ENCODE data around the gene ZNF333. TPM values are rescaled to one million over a fixed set of nuclear protein-coding genes. Genes with fewer than 3 reads are reported as not detected.

Gene ZNF333
- total and polyA plus RNA-seq, 9 donors = 19.2 to 47.6 (median 31.4) TPM

- Histone ChIP-seq H3K9me3 (no peaks in the 10 kb centered on the region), H3K27ac (no peak overlapping the region), H3K27me3 (no peaks in the 10 kb centered on the region), H3K4me3 (no peak overlapping the region), H3K36me3 (no peaks in the 10 kb centered on the region), H3K4me1 (ENCODE audit: insufficient read depth) (no peaks in the 10 kb centered on the region)
- intact Hi-C loops (cut with DNase I) = no loop called here
- no peak for TF ChIP-seq EP300 (IDR thresholded peaks at IDR 0.05)
- TF ChIP-seq POLR2A (IDR thresholded peaks at IDR 0.05) = no peak
- no peak for TF ChIP-seq CTCF (IDR thresholded peaks at IDR 0.05)
- no peak for DNase-seq
- 65 to 71% (median 71%) methylated on average over 5 of the region's 5 CpGs for WGBS, 3 donors
Observed at GRCh38 chr19:14735915-14736314, 46.1 kb downstream of the ZNF333 start.

GRCh38 chr19:14746886-14747285 is 57.0 kb downstream of the ZNF333 start:
- DNase-seq = no peak
- TF ChIP-seq CTCF (IDR thresholded peaks at IDR 0.05) = no peak
- no peak for TF ChIP-seq POLR2A (IDR thresholded peaks at IDR 0.05)
- TF ChIP-seq EP300 (IDR thresholded peaks at IDR 0.05) = no peak
- Histone ChIP-seq H3K4me3 (no peak overlapping the region), H3K4me1 (ENCODE audit: insufficient read depth) (no peaks in the 10 kb centered on the region), H3K27ac (no peak overlapping the region), H3K27me3 (no peaks in the 10 kb centered on the region), H3K9me3 (no peaks in the 10 kb centered on the region), H3K36me3 (no peaks in the 10 kb centered on the region)
- WGBS, 3 donors = 76 to 83% (median 81%) methylated on average over 4 of the region's 4 CpGs
- intact Hi-C loops (cut with DNase I) = no loop called here

- Histone ChIP-seq H3K36me3 (no peaks in the 10 kb centered on the region), H3K27ac (no peak overlapping the region), H3K9me3 (no peaks in the 10 kb centered on the region), H3K27me3 (no peaks in the 10 kb centered on the region), H3K4me3 (no peak overlapping the region), H3K4me1 (ENCODE audit: insufficient read depth) (no peaks in the 10 kb centered on the region)
- intact Hi-C loops (cut with DNase I) = no loop called here
- no peak for DNase-seq
- TF ChIP-seq POLR2A (IDR thresholded peaks at IDR 0.05) (no peak), CTCF (IDR thresholded peaks at IDR 0.05) (no peak), EP300 (IDR thresholded peaks at IDR 0.05) (no peak)
- 65 to 71% (median 66%) methylated on average over 6 of the region's 6 CpGs for WGBS, 3 donors
Observed at GRCh38 chr19:14748601-14749000, 58.8 kb downstream of the ZNF333 start.

- TF ChIP-seq EP300 (IDR thresholded peaks at IDR 0.05) (no peak), CTCF (IDR thresholded peaks at IDR 0.05) (no peak), POLR2A (IDR thresholded peaks at IDR 0.05) (no peak)
- 13 to 28% (median 26%) methylated on average over 16 of the region's 16 CpGs for WGBS, 3 donors
- no peaks in the 10 kb centered on the region for H3K9me3 ChIP-seq
- no peaks in the 10 kb centered on the region for H3K36me3 ChIP-seq
- no peaks in the 10 kb centered on the region for H3K4me1 ChIP-seq (ENCODE audit: insufficient read depth)
- H3K27me3 ChIP-seq = no peaks in the 10 kb centered on the region
- no peak overlapping the region for H3K27ac ChIP-seq
- no peak for DNase-seq
- intact Hi-C loops (cut with DNase I) = no loop called here
- no peak overlapping the region for H3K4me3 ChIP-seq
Observed at GRCh38 chr19:14758816-14759215, 69.0 kb downstream of the ZNF333 start.

- Histone ChIP-seq H3K4me3 (no peak overlapping the region), H3K9me3 (no peaks in the 10 kb centered on the region), H3K27me3 (no peaks in the 10 kb centered on the region), H3K27ac (no peak overlapping the region), H3K4me1 (ENCODE audit: insufficient read depth) (no peaks in the 10 kb centered on the region), H3K36me3 (no peaks in the 10 kb centered on the region)
- TF ChIP-seq EP300 (IDR thresholded peaks at IDR 0.05) (no peak), CTCF (IDR thresholded peaks at IDR 0.05) (no peak), POLR2A (IDR thresholded peaks at IDR 0.05) (no peak)
- WGBS, 3 donors = 61 to 69% (median 61%) methylated on average over 5 of the region's 5 CpGs
- intact Hi-C loops (cut with DNase I) = no loop called here
- DNase-seq = no peak
Observed at GRCh38 chr19:14761607-14762006, 71.8 kb downstream of the ZNF333 start.

Data from ovary (tissue), 9 donors.